Measurements from ENCODE around the gene PDS5A. TPM values are rescaled to one million over a fixed set of nuclear protein-coding genes. Genes with fewer than 3 reads are reported as not detected.

PDS5A gene
- total RNA-seq, 1 experiment from 2014 or later, result 98.3 TPM

DNA sequence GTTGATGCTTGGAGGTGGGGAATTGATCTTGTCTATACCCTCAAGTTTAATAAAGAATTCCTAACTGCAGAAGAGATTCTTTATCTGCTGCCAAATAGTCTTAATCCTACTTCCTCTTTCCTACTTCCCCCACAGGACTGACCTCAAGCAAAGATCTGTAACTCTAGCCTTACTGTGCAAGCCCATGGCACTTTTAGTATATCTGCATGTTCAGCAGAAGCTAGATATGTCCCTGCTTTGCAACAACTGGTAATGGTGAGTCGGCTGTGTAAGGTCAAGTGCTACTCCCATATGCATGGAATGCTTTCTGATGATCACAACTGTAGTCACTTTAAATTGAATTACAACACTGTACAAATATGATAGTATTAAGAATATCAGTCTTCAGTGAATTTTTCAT, 26.3 kb upstream of the PDS5A start:
- H4K20me1 ChIP-seq (ENCODE audit: insufficient read depth), result no peaks in the 10 kb centered on the region
- CTCF ChIA-PET, result no interaction called here
- no peak for TF ChIP-seq EGR1 (IDR thresholded peaks at IDR 0.05; ENCODE audit: low read depth)
- TF ChIP-seq SRF (IDR thresholded peaks at IDR 0.05; ENCODE audit: low read depth), result no peak
- no peaks in the 10 kb centered on the region for H3K36me3 ChIP-seq (ENCODE audit: control insufficient read depth in 1 of 2, insufficient read depth in 2 of 2, low read length in 2 of 2)
- 0 out of 4 replicates have a peak, but pooled peaks cover 0 to under 1% of the 10 kb centered on the region in 2 experiments for H3K4me1 ChIP-seq (ENCODE audit: control insufficient read depth in 1 of 2, insufficient read depth in 2 of 2, low read length in 2 of 2)
- RAD21 ChIA-PET (ENCODE audit: low non-redundant PET in 1 of 2, low total read pairs in 2 of 2, uncharacterized antibody in 2 of 2, unreplicated experiment in 2 of 2), result no interaction called here
- no peak overlapping the region for H3K9ac ChIP-seq (ENCODE audit: low read length)
- POLR2A ChIA-PET, result no interaction called here
- no peak for ATAC-seq
- H3K27me3 ChIP-seq (ENCODE audit: insufficient read depth, low read length), result no peaks in the 10 kb centered on the region
- H2AFZ ChIP-seq (ENCODE audit: low read depth, low read length, poor library complexity, severe bottlenecking), result no peak overlapping the region
- DNase-seq (ENCODE audit: low read depth, low spot score), result no peak
- BruUV-seq (replicated peaks), result no TSS peak
- no peak overlapping the region for H3K4me2 ChIP-seq (ENCODE audit: low read length)
- H3K79me2 ChIP-seq (ENCODE audit: insufficient read depth, low read length), result no peaks in the 10 kb centered on the region
- no peak overlapping the region for H3K4me3 ChIP-seq (replicated peaks in 1 of 2; ENCODE audit: low read depth in 1 of 2, low read length in 2 of 2)
- H3K9me3 ChIP-seq (ENCODE audit: control insufficient read depth in 1 of 2, insufficient read depth in 1 of 2, low read depth in 1 of 2, low read length in 2 of 2), result no peaks in the 10 kb centered on the region
- no peaks in the 10 kb centered on the region for H3K9me2 ChIP-seq (ENCODE audit: insufficient read depth)
- intact Hi-C loops (cut with micrococcal nuclease), result no loop called here
- no peak overlapping the region for H3K27ac ChIP-seq (ENCODE audit: low read depth, low read length)

DNA sequence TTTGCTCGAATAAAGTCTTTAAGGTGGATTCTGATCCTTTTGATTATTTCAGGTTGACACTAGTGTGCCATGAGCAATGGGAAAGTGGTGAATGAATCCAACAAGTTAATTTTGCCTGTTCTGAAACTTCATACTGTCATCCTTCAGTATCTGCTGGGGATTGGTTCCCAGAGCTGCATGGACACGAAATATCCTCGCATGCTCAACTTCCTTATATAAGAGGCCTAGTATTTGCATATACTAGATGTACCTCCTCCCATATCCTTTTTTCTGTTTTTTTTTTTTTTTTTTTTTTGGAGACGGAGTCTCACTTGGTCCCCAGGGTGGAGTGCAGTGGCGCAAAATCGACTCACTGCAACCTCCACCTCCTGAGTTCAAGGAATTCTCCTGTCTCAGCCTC, 23.0 kb upstream of the PDS5A start:
- H3K4me3 ChIP-seq (replicated peaks in 1 of 2; ENCODE audit: low read depth in 1 of 2, low read length in 2 of 2), result no peak overlapping the region
- H3K36me3 ChIP-seq (ENCODE audit: control insufficient read depth in 1 of 2, insufficient read depth in 2 of 2, low read length in 2 of 2), result no peaks in the 10 kb centered on the region
- intact Hi-C loops (cut with micrococcal nuclease), result no loop called here
- POLR2A ChIA-PET, result no interaction called here
- no peak overlapping the region for H3K27ac ChIP-seq (ENCODE audit: low read depth, low read length)
- H3K4me1 ChIP-seq (ENCODE audit: control insufficient read depth in 1 of 2, insufficient read depth in 2 of 2, low read length in 2 of 2), result no peaks in the 10 kb centered on the region
- CTCF ChIA-PET, result no interaction called here
- no peak overlapping the region for H3K4me2 ChIP-seq (ENCODE audit: low read length)
- no peak for ATAC-seq
- DNase-seq (ENCODE audit: low read depth, low spot score), result no peak
- no peak for TF ChIP-seq POLR2AphosphoS5 (IDR thresholded peaks at IDR 0.05; ENCODE audit: low read depth, low read length)
- TF ChIP-seq ZNF274 (IDR thresholded peaks at IDR 0.05; ENCODE audit: low read depth, low read length), result no peak
- TF ChIP-seq, protein P1, sequence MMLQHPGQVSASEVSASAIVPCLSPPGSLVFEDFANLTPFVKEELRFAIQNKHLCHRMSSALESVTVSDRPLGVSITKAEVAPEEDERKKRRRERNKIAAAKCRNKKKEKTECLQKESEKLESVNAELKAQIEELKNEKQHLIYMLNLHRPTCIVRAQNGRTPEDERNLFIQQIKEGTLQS (IDR thresholded peaks at IDR 0.05), result no peak
- TF ChIP-seq CEBPB (IDR thresholded peaks at IDR 0.05; ENCODE audit: low read depth), result no peak
- TF ChIP-seq ELF1 (IDR thresholded peaks at IDR 0.05; ENCODE audit: borderline replicate concordance, low read depth), result no peak
- TF ChIP-seq EZH2phosphoT487 (IDR thresholded peaks at IDR 0.05; ENCODE audit: borderline replicate concordance), result no peak
- TF ChIP-seq, protein P2, sequence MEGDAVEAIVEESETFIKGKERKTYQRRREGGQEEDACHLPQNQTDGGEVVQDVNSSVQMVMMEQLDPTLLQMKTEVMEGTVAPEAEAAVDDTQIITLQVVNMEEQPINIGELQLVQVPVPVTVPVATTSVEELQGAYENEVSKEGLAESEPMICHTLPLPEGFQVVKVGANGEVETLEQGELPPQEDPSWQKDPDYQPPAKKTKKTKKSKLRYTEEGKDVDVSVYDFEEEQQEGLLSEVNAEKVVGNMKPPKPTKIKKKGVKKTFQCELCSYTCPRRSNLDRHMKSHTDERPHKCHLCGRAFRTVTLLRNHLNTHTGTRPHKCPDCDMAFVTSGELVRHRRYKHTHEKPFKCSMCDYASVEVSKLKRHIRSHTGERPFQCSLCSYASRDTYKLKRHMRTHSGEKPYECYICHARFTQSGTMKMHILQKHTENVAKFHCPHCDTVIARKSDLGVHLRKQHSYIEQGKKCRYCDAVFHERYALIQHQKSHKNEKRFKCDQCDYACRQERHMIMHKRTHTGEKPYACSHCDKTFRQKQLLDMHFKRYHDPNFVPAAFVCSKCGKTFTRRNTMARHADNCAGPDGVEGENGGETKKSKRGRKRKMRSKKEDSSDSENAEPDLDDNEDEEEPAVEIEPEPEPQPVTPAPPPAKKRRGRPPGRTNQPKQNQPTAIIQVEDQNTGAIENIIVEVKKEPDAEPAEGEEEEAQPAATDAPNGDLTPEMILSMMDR (IDR thresholded peaks at IDR 0.05 in 2 of 3, conservative IDR thresholded peaks at IDR 0.05 in 1 of 3; ENCODE audit: borderline replicate concordance in 1 of 3, insufficient read depth in 1 of 3, low read depth in 2 of 3, low read length in 2 of 3), result no peak
- TF ChIP-seq, protein P3, sequence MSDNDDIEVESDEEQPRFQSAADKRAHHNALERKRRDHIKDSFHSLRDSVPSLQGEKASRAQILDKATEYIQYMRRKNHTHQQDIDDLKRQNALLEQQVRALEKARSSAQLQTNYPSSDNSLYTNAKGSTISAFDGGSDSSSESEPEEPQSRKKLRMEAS (IDR thresholded peaks at IDR 0.05), result no peak
- no peak for TF ChIP-seq SP1 (IDR thresholded peaks at IDR 0.05; ENCODE audit: low read depth)
- TF ChIP-seq ZFX (IDR thresholded peaks at IDR 0.05), result no peak
- no peak for TF ChIP-seq CBX3 (IDR thresholded peaks at IDR 0.05; ENCODE audit: low read depth)
- RAD21 ChIA-PET (ENCODE audit: low non-redundant PET in 1 of 2, low total read pairs in 2 of 2, uncharacterized antibody in 2 of 2, unreplicated experiment in 2 of 2), result no interaction called here
- H3K9me2 ChIP-seq (ENCODE audit: insufficient read depth), result no peaks in the 10 kb centered on the region
- H4K20me1 ChIP-seq (ENCODE audit: insufficient read depth), result no peaks in the 10 kb centered on the region
- H2AFZ ChIP-seq (ENCODE audit: low read depth, low read length, poor library complexity, severe bottlenecking), result no peak overlapping the region
- H3K79me2 ChIP-seq (ENCODE audit: insufficient read depth, low read length), result no peaks in the 10 kb centered on the region
- H3K9me3 ChIP-seq (ENCODE audit: control insufficient read depth in 1 of 2, insufficient read depth in 1 of 2, low read depth in 1 of 2, low read length in 2 of 2), result no peaks in the 10 kb centered on the region
- H3K9ac ChIP-seq (ENCODE audit: low read length), result no peak overlapping the region
- no peaks in the 10 kb centered on the region for H3K27me3 ChIP-seq (ENCODE audit: insufficient read depth, low read length)
- no TSS peak for BruUV-seq (replicated peaks)

Data from HCT116 (cell line).